K562 (cell line): ENCODE measurements around the gene KDELR3. TPM values are rescaled to one million over a fixed set of nuclear protein-coding genes. Genes with fewer than 3 reads are reported as not detected.

Experiments used
- ATAC-seq: fragments of 200-7000 bp; cut with Tn5 transposase; 3 replicates; pipeline ENCODE4 v1.9.1; 2020; ENCODE audit warnings: moderate library complexity
- BruUV-seq: library from RNA; stranded (reverse); fragments of 400-500 nt; replicated peaks from 2 replicates; lab custom pipeline; 2021; lab: Mats Ljungman, UMichigan
- CTCF ChIA-PET: fragments of 300-600 bp; formaldehyde crosslinking; extraction: SDS; loops from one replicate; lab custom pipeline; 2021; ENCODE audit warnings: low intra/inter-chr PET ratio; lab: Yijun Ruan, JAX
- POLR2A ChIA-PET: fragments of 300-600, 350-650 bp; sonication (Branson Sonifier 250); formaldehyde crosslinking; extraction: SDS; loops from one replicate; lab custom pipeline; 2021; ENCODE audit warnings: antibody characterized with exemption, inconsistent platforms; lab: Yijun Ruan, JAX
- DNase-seq, 4 experiments: peaks; one replicate each; pipeline versions ENCODE4 v3.0.0 to v3.0.0-alpha.2; 2011 to 2018; ENCODE audit warnings: low spot score in 3 of 4, mixed read lengths in 3 of 4; ENCODE audit errors: extremely low read depth in 1 of 4
- FAIRE-seq: peaks from 2 replicates; lab custom pipeline; 2011; peaks lifted over from hg19 to GRCh38; lab: Jason Lieb, UNC
- H2AFZ ChIP-seq: 2 replicates; pipeline ENCODE4 v1.6.0; 2011; ENCODE audit warnings: low read depth, low read length, control low read depth, inconsistent platforms
- H3K27ac ChIP-seq: fragments of 200-600 bp; 3 replicates; pipeline ENCODE4 v1.8.0; 2011; ENCODE audit warnings: low read depth, mild to moderate bottlenecking, control low read depth, inconsistent platforms, low read length, moderate library complexity, mixed read lengths; ENCODE audit errors: extremely low read depth
- H3K27me3 ChIP-seq, 2 experiments: fragments of 300-600 bp in 1 of 2; 2 replicates in 1 of 2; 3 replicates in 1 of 2; pipeline versions ENCODE4 v1.6.0 to v1.8.0; 2011; ENCODE audit warnings: inconsistent platforms in 2 of 2, low read length in 2 of 2, mild to moderate bottlenecking in 1 of 2, mixed read lengths in 1 of 2, moderate library complexity in 1 of 2; ENCODE audit not compliant: control insufficient read depth in 2 of 2, insufficient read depth in 2 of 2
- H3K36me3 ChIP-seq: fragments of 300-600 bp; 3 replicates; pipeline ENCODE4 v1.8.0; 2011; ENCODE audit warnings: mild to moderate bottlenecking, low read length, inconsistent platforms; ENCODE audit not compliant: control insufficient read depth, insufficient read depth
- H3K4me1 ChIP-seq, 2 experiments: fragments of 200-600 bp in 1 of 2; replicated peaks in 1 of 2; 2 replicates in 1 of 2; 3 replicates in 1 of 2; pipeline versions ENCODE4 v1.5.1 to v1.8.0; 2011; ENCODE audit warnings: inconsistent platforms in 2 of 2, low read length in 2 of 2, mild to moderate bottlenecking in 1 of 2, mixed read lengths in 1 of 2, moderate library complexity in 1 of 2; ENCODE audit not compliant: control insufficient read depth in 2 of 2, insufficient read depth in 2 of 2
- H3K4me2 ChIP-seq: 2 replicates; pipeline ENCODE4 v1.6.1; 2011; ENCODE audit warnings: low read length, control low read depth, inconsistent platforms, mixed read lengths; ENCODE audit not compliant: insufficient read depth
- H3K4me3 ChIP-seq: fragments of 200-600 bp; sonication (generic), shearing (Covaris generic); 2 replicates; pipeline ENCODE4 v1.5.1; 2016; ENCODE audit warnings: control low read depth, inconsistent platforms
- H3K79me2 ChIP-seq: fragments of 200-600 bp; 3 replicates; pipeline ENCODE4 v1.8.0; 2011; ENCODE audit warnings: low read length, inconsistent platforms; ENCODE audit not compliant: control insufficient read depth, insufficient read depth
- H3K9ac ChIP-seq, 2 experiments: 2 replicates each; pipeline versions ENCODE4 v1.6.0 to v1.6.1; 2011; ENCODE audit warnings: low read depth in 2 of 2, low read length in 2 of 2, control low read depth in 1 of 2, inconsistent platforms in 1 of 2, mild to moderate bottlenecking in 1 of 2, mixed read lengths in 1 of 2; ENCODE audit not compliant: insufficient read depth in 1 of 2
- H3K9me1 ChIP-seq: one replicate; pipeline ENCODE4 v1.6.0; 2011; ENCODE audit warnings: inconsistent platforms, mild to moderate bottlenecking, low read length, moderate library complexity; ENCODE audit not compliant: control insufficient read depth, insufficient read depth
- H3K9me3 ChIP-seq: replicated peaks from 2 replicates; pipeline ENCODE4 v1.5.1; 2011; ENCODE audit warnings: low read depth, low read length, inconsistent platforms; ENCODE audit not compliant: control insufficient read depth, insufficient read depth
- H4K20me1 ChIP-seq: replicated peaks from 2 replicates; pipeline ENCODE4 v1.6.1; 2011; ENCODE audit warnings: low read length, inconsistent platforms, mixed read lengths; ENCODE audit not compliant: control insufficient read depth, insufficient read depth
- DNMT1 ChIP-seq: fragments of 450-650 bp; IDR thresholded peaks from 2 replicates; pipeline ENCODE4 v1.6.1; 2016; ENCODE audit warnings: antibody characterized with exemption, mild to moderate bottlenecking
- FOXA1 ChIP-seq: fragments of 450-650 bp; IDR thresholded peaks from 2 replicates; pipeline ENCODE4 v1.6.1; 2016; ENCODE audit warnings: mild to moderate bottlenecking, borderline replicate concordance
- GATA2 ChIP-seq: sonication (generic); formaldehyde crosslinking; IDR thresholded peaks from 2 replicates; pipeline ENCODE4 v1.4.0; 2020; ENCODE audit warnings: mild to moderate bottlenecking, missing genetic modification reagents
- NEUROD1 ChIP-seq: fragments of 150-350 bp; IDR thresholded peaks from 2 replicates; pipeline ENCODE4 v1.6.1; 2014; ENCODE audit warnings: borderline replicate concordance, low read length, low read depth; ENCODE audit not compliant: partially characterized antibody
- SRSF7 ChIP-seq: fragments of 200-400 bp; formaldehyde crosslinking; optimal IDR thresholded peaks from 2 replicates; pipeline ENCODE3; 2017; ENCODE audit warnings: mild to moderate bottlenecking, low read depth, low read length
- ZBTB1 ChIP-seq: sonication (generic); formaldehyde crosslinking; IDR thresholded peaks from 2 replicates; pipeline ENCODE4 v1.8.1; 2023; ENCODE audit warnings: missing genetic modification reagents, low read depth, mild to moderate bottlenecking, borderline replicate concordance
- ZNF23 ChIP-seq: fragments of 250-450 bp; sonication (Bioruptor Pico); IDR thresholded peaks from 2 replicates; pipeline ENCODE4 v1.4.0; 2020; ENCODE audit warnings: mild to moderate bottlenecking
- WGBS: fragments of 100-300 bp; shearing (Covaris generic); methylation state at CpG from one replicate; pipeline ENCODE4 v1.1.6; 2016; ENCODE audit warnings: low coverage, mixed read lengths; ENCODE audit not compliant: insufficient coverage; ENCODE audit errors: missing lambda C conversion rate; 5-methylcytosine and 5-hydroxymethylcytosine counted together
- in situ Hi-C: fragments of 300-500 bp; cut with MboI; formaldehyde crosslinking; loops from 4 replicates; pipeline ENCODE4 v1.15.0; 2018; ENCODE audit warnings: inconsistent platforms, mixed read lengths
- intact Hi-C: fragments of 100-400 bp; cut with micrococcal nuclease; formaldehyde crosslinking; loops from 2 replicates; pipeline ENCODE4 v1.14.2; 2022
- polyA plus RNA-seq, 8 experiments: library from polyadenylated mRNA; depleted of rRNA in 4 of 8; stranded (reverse) in 5 of 8; unstranded in 3 of 8; fragments of >200 nt; fragmentation: Nextera tagmentation in 2 of 8; fragmentation: Illumina TruSeq in 1 of 8; extraction: Ambion mirVana in 2 of 8; extraction: Trizol in 1 of 8; gene quantifications; 2 replicates each; pipeline versions ENCODE4 v1.2.1 to v1.2.3, GENCODE V29; 2011 to 2014; ENCODE audit warnings: inconsistent platforms in 1 of 8, missing spikeins in 1 of 8
- total RNA-seq, 7 experiments: library from RNA; depleted of rRNA in 6 of 7; stranded (reverse); fragments of >200 nt in 6 of 7; fragmentation: Illumina TruSeq in 2 of 7; extraction: Trizol in 2 of 7; gene quantifications; 2 replicates each; pipeline versions ENCODE4 v1.2.1 to v1.2.3, GENCODE V29; 2011 to 2021; ENCODE audit warnings: low replicate concordance in 1 of 7
- TF ChIP-seq, protein P1 (sequence below): sonication (generic); formaldehyde crosslinking; IDR thresholded peaks from 2 replicates; pipeline ENCODE4 v1.8.0; 2022; ENCODE audit warnings: mild to moderate bottlenecking, missing genetic modification reagents
- TF ChIP-seq, protein P2 (sequence below): fragments of 200-600 bp; sonication (generic); IDR thresholded peaks from one replicate; pipeline ENCODE4 v1.6.1; 2012; ENCODE audit warnings: mild to moderate bottlenecking, low read depth, low read length, inconsistent platforms

The KDELR3 gene
- total and polyA plus RNA-seq, 9 of the 15 experiments (the other 6 are each of a cell fraction or from before 2014, with no cell fraction given): 7.1 to 44.8 (median 9.6) TPM

DNA sequence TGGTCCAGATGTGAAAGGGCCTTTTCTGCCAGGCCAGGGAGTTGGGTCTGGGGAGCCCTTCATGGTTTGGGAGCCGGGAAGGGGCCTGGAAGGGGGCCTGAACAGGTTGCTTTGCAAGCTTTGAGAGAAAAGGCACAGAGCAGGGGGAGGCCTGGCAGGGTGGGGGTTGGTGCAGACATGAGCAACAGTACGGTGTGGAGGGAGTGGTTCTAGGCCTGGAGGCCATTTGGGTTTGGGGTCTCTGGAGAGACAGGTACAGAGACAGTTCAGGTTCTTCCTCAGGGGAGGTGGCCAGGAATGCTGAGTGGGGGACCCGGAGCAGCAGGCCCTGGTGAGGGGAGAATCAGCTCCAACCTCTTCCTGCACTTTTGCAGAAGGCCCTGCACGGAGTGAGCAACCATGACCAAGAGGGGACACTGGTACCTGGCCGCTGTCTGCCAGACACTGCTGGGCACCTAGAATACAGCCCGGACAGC lies 1.4 kb downstream of the KDELR3 start:
- H3K27me3 ChIP-seq: no peaks in the 10 kb centered on the region
- no peaks in the 10 kb centered on the region for H3K9me3 ChIP-seq
- CTCF ChIA-PET: no interaction called here
- H4K20me1 ChIP-seq: no peaks in the 10 kb centered on the region
- POLR2A ChIA-PET: interaction anchor here (1.3 to 1.5 kb wide), 3 partner anchors 9 to 24 kb away, joined by 3 to 6 read pairs (median 4); no protein-coding TSS in a partner anchor
- BruUV-seq: no TSS peak
- H2AFZ ChIP-seq: no peak overlapping the region
- H3K9ac ChIP-seq: peak overlapping the region in 1 of 2 experiments; percentile 99; a peak in 3 of 4 replicates
- H3K4me2 ChIP-seq: peak overlapping the region; percentile 85; the same call in 1 of the 2 replicates
- no peaks in the 10 kb centered on the region for H3K9me1 ChIP-seq
- ATAC-seq: no peak
- WGBS: 88% methylated on average over 3 of the region's 6 CpGs
- intact Hi-C loops (no loop called here), in situ Hi-C loops (no loop called here)
- H3K36me3 ChIP-seq: no peaks in the 10 kb centered on the region
- no peak overlapping the region for H3K4me3 ChIP-seq
- no peak for FAIRE-seq
- DNase-seq: no peak
- TF ChIP-seq FOXA1: no peak
- TF ChIP-seq ZNF23: no peak
- TF ChIP-seq DNMT1: no peak
- TF ChIP-seq NEUROD1: no peak
- TF ChIP-seq, protein P1, sequence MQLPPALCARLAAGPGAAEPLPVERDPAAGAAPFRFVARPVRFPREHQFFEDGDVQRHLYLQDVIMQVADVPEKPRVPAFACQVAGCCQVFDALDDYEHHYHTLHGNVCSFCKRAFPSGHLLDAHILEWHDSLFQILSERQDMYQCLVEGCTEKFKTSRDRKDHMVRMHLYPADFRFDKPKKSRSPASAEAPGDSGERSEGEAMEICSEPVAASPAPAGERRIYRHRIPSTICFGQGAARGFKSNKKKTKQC: no peak
- no peak for TF ChIP-seq ZBTB1 (CRISPR knock-in tag)
- no peak for TF ChIP-seq GATA2 (CRISPR knock-in tag)
- TF ChIP-seq SRSF7: no peak
- TF ChIP-seq, protein P2, sequence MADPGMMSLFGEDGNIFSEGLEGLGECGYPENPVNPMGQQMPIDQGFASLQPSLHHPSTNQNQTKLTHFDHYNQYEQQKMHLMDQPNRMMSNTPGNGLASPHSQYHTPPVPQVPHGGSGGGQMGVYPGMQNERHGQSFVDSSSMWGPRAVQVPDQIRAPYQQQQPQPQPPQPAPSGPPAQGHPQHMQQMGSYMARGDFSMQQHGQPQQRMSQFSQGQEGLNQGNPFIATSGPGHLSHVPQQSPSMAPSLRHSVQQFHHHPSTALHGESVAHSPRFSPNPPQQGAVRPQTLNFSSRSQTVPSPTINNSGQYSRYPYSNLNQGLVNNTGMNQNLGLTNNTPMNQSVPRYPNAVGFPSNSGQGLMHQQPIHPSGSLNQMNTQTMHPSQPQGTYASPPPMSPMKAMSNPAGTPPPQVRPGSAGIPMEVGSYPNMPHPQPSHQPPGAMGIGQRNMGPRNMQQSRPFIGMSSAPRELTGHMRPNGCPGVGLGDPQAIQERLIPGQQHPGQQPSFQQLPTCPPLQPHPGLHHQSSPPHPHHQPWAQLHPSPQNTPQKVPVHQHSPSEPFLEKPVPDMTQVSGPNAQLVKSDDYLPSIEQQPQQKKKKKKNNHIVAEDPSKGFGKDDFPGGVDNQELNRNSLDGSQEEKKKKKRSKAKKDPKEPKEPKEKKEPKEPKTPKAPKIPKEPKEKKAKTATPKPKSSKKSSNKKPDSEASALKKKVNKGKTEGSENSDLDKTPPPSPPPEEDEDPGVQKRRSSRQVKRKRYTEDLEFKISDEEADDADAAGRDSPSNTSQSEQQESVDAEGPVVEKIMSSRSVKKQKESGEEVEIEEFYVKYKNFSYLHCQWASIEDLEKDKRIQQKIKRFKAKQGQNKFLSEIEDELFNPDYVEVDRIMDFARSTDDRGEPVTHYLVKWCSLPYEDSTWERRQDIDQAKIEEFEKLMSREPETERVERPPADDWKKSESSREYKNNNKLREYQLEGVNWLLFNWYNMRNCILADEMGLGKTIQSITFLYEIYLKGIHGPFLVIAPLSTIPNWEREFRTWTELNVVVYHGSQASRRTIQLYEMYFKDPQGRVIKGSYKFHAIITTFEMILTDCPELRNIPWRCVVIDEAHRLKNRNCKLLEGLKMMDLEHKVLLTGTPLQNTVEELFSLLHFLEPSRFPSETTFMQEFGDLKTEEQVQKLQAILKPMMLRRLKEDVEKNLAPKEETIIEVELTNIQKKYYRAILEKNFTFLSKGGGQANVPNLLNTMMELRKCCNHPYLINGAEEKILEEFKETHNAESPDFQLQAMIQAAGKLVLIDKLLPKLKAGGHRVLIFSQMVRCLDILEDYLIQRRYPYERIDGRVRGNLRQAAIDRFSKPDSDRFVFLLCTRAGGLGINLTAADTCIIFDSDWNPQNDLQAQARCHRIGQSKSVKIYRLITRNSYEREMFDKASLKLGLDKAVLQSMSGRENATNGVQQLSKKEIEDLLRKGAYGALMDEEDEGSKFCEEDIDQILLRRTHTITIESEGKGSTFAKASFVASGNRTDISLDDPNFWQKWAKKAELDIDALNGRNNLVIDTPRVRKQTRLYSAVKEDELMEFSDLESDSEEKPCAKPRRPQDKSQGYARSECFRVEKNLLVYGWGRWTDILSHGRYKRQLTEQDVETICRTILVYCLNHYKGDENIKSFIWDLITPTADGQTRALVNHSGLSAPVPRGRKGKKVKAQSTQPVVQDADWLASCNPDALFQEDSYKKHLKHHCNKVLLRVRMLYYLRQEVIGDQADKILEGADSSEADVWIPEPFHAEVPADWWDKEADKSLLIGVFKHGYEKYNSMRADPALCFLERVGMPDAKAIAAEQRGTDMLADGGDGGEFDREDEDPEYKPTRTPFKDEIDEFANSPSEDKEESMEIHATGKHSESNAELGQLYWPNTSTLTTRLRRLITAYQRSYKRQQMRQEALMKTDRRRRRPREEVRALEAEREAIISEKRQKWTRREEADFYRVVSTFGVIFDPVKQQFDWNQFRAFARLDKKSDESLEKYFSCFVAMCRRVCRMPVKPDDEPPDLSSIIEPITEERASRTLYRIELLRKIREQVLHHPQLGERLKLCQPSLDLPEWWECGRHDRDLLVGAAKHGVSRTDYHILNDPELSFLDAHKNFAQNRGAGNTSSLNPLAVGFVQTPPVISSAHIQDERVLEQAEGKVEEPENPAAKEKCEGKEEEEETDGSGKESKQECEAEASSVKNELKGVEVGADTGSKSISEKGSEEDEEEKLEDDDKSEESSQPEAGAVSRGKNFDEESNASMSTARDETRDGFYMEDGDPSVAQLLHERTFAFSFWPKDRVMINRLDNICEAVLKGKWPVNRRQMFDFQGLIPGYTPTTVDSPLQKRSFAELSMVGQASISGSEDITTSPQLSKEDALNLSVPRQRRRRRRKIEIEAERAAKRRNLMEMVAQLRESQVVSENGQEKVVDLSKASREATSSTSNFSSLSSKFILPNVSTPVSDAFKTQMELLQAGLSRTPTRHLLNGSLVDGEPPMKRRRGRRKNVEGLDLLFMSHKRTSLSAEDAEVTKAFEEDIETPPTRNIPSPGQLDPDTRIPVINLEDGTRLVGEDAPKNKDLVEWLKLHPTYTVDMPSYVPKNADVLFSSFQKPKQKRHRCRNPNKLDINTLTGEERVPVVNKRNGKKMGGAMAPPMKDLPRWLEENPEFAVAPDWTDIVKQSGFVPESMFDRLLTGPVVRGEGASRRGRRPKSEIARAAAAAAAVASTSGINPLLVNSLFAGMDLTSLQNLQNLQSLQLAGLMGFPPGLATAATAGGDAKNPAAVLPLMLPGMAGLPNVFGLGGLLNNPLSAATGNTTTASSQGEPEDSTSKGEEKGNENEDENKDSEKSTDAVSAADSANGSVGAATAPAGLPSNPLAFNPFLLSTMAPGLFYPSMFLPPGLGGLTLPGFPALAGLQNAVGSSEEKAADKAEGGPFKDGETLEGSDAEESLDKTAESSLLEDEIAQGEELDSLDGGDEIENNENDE: no peak
- TF ChIP-seq, all 486 proteins: peak for 0
- Histone ChIP-seq H3K79me2 (peaks cover 5% of the 10 kb centered on the region), H3K4me1 (peaks cover 8 to 33% of the 10 kb centered on the region in 2 experiments; a peak in 4 of 5 replicates), H3K27ac (no peak overlapping the region)
